ENCODE measurements around the gene WNT9B. TPM values are rescaled to one million over a fixed set of nuclear protein-coding genes. Genes with fewer than 3 reads are reported as not detected.

WNT9B gene, protein sequence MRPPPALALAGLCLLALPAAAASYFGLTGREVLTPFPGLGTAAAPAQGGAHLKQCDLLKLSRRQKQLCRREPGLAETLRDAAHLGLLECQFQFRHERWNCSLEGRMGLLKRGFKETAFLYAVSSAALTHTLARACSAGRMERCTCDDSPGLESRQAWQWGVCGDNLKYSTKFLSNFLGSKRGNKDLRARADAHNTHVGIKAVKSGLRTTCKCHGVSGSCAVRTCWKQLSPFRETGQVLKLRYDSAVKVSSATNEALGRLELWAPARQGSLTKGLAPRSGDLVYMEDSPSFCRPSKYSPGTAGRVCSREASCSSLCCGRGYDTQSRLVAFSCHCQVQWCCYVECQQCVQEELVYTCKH
- 0.70 and 0.77 TPM in 2 replicates for total RNA-seq (2021)
- long read RNA-seq, partial matches to known transcripts: 0 of 6 reads
- long read RNA-seq, other reads (novel, unspliced or antisense): 5 of 6 reads

- H3K4me1 Mint-ChIP-seq: peaks cover 20 to 23% of the 10 kb centered on the region in 2 experiments
- no peak within 1 kb of the TSS for H3T11ph ChIP-seq (ENCODE audit: low read length)
- peak within 1 kb of the TSS; percentile 24; the same call in 1 of the 2 replicates for H3K14ac ChIP-seq (ENCODE audit: insufficient read depth, low read length)
- H2AFZ ChIP-seq (ENCODE audit: low read length): no peak within 1 kb of the TSS
- peak within 1 kb of the TSS; percentile 48 for H3K18ac ChIP-seq (ENCODE audit: insufficient read length, low read depth, low read length)
- H3K36me3 Mint-ChIP-seq (ENCODE audit: insufficient read depth in 1 of 3, low read depth in 3 of 3): no peaks in the 10 kb centered on the region
- H4K91ac ChIP-seq (ENCODE audit: insufficient read length, low read depth, low read length): no peak within 1 kb of the TSS
- H3K4me1 ChIP-seq (ENCODE audit: insufficient read depth, low read length): no peaks in the 10 kb centered on the region; the same call in 1 of the 2 replicates
- no peak within 1 kb of the TSS for H2BK120ac ChIP-seq (ENCODE audit: low read depth, low read length, poor library complexity, severe bottlenecking)
- no peak within 1 kb of the TSS for H2BK5ac ChIP-seq (ENCODE audit: insufficient read length, low read length)
- peaks cover 11% of the 10 kb centered on the region for H3K23me2 ChIP-seq (ENCODE audit: insufficient read length, low read depth, low read length, poor library complexity, severe bottlenecking)
- no peak within 1 kb of the TSS for H2BK20ac ChIP-seq (ENCODE audit: low read depth, low read length, poor library complexity, severe bottlenecking)
- no peak within 1 kb of the TSS for H3K4ac ChIP-seq (ENCODE audit: low read depth, low read length)
- H2BK15ac ChIP-seq (ENCODE audit: low read depth, low read length): no peak within 1 kb of the TSS; the same call in 1 of the 2 replicates
- no peaks in the 10 kb centered on the region for H4K20me1 ChIP-seq (ENCODE audit: control insufficient read depth, insufficient read depth, insufficient read length)
- H3K27ac Mint-ChIP-seq: no peak within 1 kb of the TSS
- H3K9me3 ChIP-seq (ENCODE audit: control insufficient read depth, low read depth, low read length): no peaks in the 10 kb centered on the region
- DNase-seq: peak; percentile 93
- H2BK12ac ChIP-seq (ENCODE audit: insufficient read length, low read depth, low read length): no peak within 1 kb of the TSS
- H3K79me2 ChIP-seq (ENCODE audit: insufficient read depth, low read length): no peaks in the 10 kb centered on the region
- no peak within 1 kb of the TSS for H4K5ac ChIP-seq (ENCODE audit: insufficient read length, low read depth, low read length)
- no peak within 1 kb of the TSS for H3K27ac ChIP-seq (ENCODE audit: insufficient read length, low read depth, low read length)
- no CpG with 5 or more reads among the region's 75 CpGs for WGBS (ENCODE audit: extremely low coverage, insufficient read length, low lambda C conversion rate)
- peak; percentile 24; the same call in 1 of the 3 replicates for TF ChIP-seq CTCF (conservative IDR thresholded peaks at IDR 0.05)
- peaks cover 20% of the 10 kb centered on the region; the same call in 1 of the 2 replicates for H3K27me3 ChIP-seq (ENCODE audit: insufficient read depth, low read length)
- no peaks in the 10 kb centered on the region for H3K79me1 ChIP-seq (ENCODE audit: insufficient read depth, low read depth, low read length, poor library complexity, severe bottlenecking)
- H3K9me3 Mint-ChIP-seq: no peaks in the 10 kb centered on the region; a peak in 2 of 5 replicates
- H3K4me2 ChIP-seq (ENCODE audit: insufficient read depth, insufficient read length, low read length): peak within 1 kb of the TSS; percentile 87
- no peak within 1 kb of the TSS for H2AK5ac ChIP-seq (ENCODE audit: insufficient read length, low read length)
- peak within 1 kb of the TSS; percentile 73 to 92 for H3K4me3 Mint-ChIP-seq
- H4K8ac ChIP-seq (replicated peaks; ENCODE audit: insufficient read length, low read depth, low read length): no peak within 1 kb of the TSS
- no peak within 1 kb of the TSS for H3K56ac ChIP-seq (ENCODE audit: insufficient read length, low read depth, low read length)
- no peak within 1 kb of the TSS for H3K23ac ChIP-seq (ENCODE audit: insufficient read length, low read depth, low read length)
- H3K9ac ChIP-seq (ENCODE audit: extremely low read depth, insufficient read length, low read length): peak within 1 kb of the TSS; percentile 9
- H3K27me3 Mint-ChIP-seq (ENCODE audit: low read depth): peaks cover 81% of the 10 kb centered on the region
Observed at GRCh38 chr17:46851029-46851741, at the start of gene WNT9B. TSS of gene WNT9B (plus strand) at chr17:46851583. CDS start at chr17:46851639, 56 bp downstream.
